HG03460 (cell line): ENCODE data around the gene IGSF21.

Experiments used
- ATAC-seq: cut with Tn5 transposase; IDR thresholded peaks from one replicate; pipeline ENCODE4 v1.9.1; 2021; ENCODE audit not compliant: unreplicated experiment

The IGSF21 gene

DNA sequence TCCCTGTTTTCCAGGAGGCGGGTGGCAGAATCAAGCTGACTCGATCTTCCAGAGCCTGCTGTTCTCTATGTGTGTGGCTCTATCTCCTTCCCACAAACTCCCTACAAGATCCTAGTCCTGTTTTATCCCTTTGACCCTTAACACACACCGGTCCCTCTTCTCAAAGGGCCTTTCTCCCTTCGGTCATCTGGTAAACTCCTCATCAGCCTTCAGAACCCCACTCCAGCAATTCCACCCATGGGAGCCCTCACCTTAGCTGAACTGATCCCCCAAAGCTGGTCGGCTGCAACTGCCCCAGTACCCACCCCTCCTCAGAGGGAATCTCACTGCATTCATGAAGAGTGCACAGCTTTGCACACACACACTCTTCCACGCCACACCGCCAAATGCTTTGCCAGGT, 184.9 kb downstream of the IGSF21 start:
- ATAC-seq: no peak

DNA sequence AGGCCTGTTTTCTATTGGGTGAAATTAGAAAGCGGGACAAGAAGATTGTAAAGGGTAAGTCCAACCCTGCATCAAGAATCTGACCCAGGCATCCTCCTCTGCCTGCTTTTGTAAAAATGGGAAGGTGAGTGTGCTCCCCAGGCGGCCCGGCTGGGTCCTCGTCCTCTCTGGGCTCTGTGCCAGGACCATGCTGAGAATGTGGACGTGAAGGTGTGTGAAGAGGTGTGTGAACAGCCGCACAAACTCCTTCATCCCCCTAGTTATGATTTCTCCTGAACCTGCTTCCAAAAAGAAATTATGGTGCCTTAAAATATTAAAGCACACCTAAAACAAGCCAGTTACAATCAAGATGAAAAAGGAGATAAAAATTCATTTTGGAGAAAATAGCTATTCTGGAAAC, 185.7 kb downstream of the IGSF21 start:
- ATAC-seq: no peak

- ATAC-seq: no peak
These were observed 187.0 kb downstream of the IGSF21 start for GRCh38 chr1:18294437-18295176.

DNA sequence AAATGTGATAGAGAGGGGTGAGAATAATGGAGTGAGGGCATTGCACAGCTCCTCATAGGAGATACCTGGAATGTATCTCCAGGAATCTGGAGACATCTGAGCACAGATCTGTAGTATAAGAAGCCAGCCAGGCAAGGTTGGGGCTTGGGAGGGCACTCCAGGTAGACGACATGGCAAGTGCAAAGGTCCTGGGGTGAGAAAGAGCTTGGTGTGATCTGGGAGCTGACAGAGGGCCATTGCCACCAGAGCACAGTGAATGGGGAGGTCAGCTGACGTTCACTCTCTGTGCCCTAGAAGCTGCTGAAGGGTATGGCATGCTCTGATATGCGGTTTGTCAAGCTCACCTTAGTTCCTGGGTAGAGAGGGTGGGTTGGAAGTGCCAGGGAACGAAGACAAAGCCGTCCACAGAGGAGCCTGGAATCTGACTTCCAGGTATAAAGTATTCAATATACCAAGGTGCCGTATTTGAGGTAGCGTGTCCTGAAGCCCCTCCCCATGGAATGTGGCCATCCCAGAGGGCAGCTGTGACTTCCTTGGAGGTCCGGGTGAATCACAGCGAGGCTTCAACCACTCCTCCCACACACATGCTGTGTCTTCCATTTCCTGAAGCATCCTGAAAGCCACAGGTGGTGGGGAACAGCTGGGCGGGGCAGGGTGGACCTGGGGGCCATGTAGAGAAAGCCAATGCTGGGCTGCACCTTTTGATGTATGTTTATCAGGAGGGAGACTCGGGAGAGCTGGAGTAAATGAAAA, 190.5 kb downstream of the IGSF21 start:
- ATAC-seq: no peak

DNA sequence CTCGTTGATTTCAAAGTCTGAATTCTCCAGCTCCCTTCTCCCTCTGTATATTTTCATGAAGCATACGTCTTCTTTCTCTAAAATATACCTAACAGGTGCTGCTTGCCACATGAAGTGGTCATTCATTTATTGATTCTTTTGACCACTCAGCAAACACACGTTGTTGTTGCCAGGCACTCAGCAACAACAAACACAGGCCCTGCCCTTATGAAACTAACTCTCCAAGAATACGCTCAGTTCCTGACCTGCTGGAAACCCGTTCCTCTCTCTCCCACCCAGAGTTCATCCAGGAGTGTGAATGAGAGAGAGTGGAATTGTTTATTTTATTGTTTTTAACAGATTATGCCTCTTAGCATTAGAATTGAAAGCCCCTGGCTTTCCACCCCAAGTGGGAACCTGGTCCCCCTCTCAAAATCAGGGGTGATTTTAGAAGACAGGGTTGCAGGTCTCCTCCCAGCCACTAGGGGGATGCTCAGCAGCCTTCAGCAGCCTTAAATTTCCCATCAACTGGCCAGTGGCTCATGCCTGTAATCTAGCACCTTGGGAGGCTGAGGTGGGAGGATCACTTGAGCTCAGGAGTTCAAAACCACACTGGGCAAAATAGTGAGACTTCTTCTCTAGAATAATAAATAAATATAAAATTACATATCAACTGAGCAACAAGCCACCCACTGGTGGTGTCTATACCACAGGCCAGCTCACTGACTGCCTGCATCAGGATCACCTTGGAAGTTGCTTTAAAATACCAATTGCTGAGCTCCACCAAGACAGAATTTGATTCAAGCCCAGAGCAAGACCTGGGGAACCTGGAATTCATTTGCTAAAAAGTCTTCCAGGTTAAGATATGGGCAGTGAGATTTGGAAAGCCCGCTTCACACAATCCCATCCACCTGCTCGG, 192.1 kb downstream of the IGSF21 start:
- ATAC-seq: no peak

GRCh38 chr1:18300376-18300775, 192.8 kb downstream of the IGSF21 start:
- ATAC-seq: no peak

DNA sequence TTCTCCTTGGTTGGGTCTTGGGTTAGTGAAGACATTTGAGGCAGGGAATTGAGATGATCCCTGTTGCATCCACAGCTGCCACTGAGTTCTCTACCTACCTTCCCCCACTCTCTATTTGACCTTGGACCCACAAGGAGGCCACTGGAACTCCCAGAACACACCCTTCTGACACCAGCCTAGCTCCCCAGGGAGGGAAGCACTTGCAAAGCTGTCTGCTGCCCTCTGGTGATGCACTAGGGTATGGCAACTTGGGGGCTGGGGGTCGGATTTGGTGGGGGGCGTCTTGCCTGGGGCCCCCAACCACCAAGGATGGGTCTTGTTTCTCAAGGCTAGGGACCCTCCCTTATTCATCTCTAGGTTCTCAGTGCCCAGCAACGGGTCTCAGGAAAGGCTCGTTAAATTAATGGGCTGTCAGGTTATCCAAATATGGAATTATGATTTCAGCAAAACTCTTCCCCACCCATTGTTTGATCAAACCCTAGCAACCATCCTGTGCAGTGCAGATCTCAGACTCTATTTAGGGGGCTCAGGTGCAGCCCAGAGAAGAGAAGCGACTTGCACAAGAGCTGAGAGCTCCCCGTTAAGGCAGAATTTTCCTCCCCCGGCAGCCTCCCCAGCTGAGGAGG, 195.3 kb downstream of the IGSF21 start:
- no peak for ATAC-seq

DNA sequence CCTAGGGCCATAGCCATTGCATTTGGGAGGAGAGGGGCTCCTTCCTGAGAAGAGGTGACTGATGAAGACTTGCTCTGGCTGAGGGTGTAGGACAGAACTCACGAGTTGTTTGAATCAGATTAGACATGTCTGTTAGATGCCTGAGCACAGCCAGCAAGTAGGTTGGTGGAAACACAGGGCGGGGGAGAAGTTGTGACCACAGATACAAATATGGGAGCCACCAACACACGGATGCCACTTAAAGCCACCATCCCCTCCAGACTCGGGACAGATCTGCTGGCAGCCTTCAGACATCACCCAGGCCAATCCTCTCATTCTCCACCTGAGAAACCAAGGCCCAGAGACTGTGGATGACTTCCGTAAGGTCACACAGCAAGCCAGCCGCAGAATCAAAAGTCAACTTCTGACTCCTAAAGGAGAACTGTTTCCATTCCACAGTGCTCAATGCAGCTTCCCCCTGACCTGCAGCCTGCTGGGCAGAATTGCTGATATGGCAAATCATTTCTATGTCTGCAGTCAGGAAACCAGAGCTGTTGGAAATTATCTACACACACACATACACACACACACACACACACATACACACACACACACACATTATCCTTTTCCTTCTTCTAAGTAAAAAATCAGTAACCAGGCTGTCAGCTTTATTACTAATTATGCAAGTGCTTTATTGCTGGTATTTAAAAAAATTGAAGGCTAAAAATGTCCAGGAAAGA, 196.7 kb downstream of the IGSF21 start:
- no peak for ATAC-seq

DNA sequence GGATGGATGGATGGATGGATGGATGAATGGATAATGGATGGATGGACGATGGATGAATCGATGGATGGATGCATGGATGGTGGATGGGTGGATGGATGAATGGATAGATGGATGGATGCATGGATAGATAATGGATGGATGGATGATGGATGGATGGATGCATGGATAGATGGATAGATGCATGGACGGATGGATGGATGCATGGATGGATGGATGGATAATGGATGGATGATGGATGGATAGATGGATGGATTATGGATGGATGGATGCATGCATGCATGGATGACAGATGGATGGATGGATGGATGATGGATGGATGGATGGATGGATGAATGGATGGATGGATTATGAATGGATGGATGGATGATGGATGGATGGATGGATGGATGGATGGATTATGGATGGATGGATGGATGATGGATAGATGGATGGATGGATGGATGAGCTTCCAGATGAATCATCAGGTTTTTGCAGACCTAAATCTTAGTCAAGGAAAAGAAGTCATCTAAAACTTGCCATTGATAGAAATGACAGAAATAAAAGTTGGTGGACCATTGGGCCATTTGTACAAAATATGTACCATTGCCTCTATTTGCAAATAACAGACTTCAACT, 197.7 kb downstream of the IGSF21 start:
- ATAC-seq: no peak

GRCh38 chr1:18307329-18307898, 199.8 kb downstream of the IGSF21 start:
- no peak for ATAC-seq

DNA sequence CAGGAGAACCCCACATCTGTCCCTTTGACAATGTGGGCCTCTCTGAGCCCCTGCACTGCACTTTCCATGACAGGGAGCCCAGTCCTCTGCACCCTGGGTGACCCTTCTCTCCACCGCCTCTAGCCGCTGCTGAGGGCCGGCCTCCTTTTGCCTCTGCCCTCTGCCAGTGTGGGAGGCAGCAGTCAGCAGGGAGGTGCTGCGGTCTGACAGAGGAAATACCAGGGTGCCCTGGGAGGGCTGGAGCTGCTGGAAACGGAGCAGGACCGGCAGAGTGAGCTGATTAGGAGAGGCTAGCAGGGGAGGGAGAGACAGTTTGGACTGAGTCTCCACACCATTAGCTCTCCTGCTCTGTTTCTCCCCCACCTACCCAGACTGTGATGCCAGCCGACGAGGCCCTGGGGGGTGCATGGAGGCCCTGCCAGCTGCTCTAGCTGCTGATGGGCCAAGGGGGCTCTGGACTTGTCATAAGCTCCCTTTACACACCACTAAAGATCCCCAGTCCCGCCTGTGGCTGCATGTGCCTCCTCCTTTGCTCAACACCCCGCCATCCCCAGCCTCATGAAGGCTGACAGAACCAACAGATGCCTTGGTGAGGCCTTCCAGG, 202.1 kb downstream of the IGSF21 start:
- no peak for ATAC-seq

DNA sequence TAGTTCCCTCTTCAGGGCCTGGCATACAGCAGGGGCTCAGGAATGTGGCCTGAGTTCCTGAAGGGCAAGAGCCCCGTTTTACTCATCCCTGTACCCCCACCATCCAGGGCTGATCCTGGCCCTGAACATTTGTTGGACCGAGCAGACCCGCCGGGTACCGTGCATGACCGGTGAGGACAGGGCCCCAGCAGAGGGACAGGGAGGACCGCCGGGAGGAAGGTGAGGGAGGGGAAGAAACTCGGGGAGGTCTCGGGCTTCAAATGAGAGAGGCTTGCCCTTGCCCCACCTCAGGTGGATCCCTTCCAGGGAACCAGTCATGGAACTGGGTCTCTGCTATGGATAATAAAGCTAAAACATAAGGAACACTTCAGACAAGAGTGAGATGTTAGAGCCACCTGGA, 205.4 kb downstream of the IGSF21 start:
- no peak for ATAC-seq

DNA sequence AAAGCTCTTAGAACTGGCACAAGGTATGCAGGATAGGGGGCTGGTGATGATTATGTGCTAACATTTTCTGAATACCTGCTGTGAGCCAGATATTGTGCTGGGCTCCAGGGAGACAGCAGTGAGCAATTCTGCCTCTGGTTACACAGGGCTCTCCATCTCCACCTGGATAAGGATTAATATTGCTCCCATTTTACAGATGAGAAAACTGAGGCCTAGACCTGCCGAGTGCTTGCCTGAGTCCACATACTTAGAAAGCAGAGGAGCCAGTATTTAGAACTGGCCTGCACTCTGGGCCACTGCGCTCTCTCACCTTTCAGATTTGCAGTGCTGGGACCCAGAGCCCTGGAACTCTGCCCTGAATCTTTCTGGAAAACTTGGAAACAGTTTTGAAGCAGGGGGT, 205.9 kb downstream of the IGSF21 start:
- ATAC-seq: no peak

- no peak for ATAC-seq
These were observed 206.8 kb downstream of the IGSF21 start for GRCh38 chr1:18314399-18314798.

DNA sequence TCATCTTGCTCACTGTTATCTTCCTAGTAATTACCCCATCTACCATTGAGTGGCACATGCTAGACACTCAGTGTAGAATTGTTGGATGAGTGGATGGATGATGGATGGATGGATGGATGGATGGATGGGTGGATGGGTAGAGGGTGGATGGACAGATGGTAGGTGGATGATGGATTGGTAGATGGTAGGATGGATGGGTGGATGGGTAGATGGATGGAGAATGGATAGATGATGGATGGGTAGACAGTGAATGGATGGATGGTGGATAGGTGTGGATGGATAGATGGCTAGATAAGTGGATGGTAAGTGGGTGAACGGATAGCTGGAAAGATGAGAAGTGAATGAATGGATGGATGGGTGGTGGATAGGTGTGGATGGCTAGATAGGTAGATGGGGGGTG, 207.9 kb downstream of the IGSF21 start:
- no peak for ATAC-seq

DNA sequence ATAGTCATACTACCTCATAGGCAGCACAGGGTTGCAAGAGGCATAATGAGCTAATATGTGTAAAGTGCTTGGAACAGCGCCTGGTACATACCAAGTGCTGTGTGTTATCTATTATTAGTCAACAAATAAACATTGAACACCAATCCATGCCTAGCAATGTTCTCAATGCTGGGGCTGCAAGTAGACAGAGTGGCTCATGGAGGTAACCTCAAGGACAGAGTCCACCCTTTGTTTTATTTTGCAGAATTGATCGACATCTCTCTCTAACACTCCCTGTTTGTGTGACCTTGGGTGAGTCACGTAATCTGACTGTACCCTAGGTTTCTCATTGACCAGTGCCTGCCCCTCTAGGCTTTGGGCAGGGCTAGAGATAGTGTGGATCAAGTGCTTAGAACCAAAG, 209.2 kb downstream of the IGSF21 start:
- ATAC-seq: no peak

DNA sequence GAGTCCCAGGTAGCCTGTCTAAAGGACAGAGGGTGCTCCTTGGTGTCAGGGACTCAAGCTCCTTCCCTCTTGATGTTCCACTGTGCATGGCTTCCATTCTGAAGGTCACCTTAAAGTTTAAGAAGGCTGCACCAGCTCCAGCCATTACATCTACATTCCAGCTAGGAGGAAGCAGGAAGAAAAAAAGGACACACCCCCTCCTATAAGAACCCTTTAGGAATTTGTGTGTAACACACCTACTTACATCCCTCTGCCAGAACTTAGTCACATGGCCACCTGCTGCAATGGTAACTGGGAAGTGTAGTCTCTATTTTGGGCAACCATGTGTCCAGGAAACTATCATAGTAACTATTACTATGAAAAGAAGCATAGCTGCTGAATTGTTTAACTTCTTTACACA, 211.5 kb downstream of the IGSF21 start:
- no peak for ATAC-seq

DNA sequence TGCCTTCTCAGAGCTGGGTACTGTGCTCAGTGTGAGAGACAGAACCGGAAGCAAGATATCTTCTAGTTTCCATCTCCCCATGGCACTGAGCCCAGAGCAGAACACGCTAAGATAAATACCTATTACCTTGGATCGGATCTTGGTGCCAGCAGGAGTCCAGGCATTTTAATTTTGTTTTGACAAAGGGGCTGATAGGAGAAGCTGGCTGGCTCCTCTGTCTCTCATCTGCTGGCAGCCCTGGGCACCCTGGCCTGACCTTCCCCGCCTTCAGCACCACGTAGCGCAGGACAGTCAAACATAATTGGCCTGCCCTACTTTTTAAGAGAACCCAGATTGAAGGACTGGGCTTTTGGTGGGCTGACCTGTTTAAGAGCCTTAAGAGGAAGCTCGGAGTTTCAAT, 212.5 kb downstream of the IGSF21 start:
- no peak for ATAC-seq

- ATAC-seq: no peak
These were observed 214.9 kb downstream of the IGSF21 start for GRCh38 chr1:18322368-18323032.
